ENCODE data around the gene TMUB2.

Gene TMUB2

DNA sequence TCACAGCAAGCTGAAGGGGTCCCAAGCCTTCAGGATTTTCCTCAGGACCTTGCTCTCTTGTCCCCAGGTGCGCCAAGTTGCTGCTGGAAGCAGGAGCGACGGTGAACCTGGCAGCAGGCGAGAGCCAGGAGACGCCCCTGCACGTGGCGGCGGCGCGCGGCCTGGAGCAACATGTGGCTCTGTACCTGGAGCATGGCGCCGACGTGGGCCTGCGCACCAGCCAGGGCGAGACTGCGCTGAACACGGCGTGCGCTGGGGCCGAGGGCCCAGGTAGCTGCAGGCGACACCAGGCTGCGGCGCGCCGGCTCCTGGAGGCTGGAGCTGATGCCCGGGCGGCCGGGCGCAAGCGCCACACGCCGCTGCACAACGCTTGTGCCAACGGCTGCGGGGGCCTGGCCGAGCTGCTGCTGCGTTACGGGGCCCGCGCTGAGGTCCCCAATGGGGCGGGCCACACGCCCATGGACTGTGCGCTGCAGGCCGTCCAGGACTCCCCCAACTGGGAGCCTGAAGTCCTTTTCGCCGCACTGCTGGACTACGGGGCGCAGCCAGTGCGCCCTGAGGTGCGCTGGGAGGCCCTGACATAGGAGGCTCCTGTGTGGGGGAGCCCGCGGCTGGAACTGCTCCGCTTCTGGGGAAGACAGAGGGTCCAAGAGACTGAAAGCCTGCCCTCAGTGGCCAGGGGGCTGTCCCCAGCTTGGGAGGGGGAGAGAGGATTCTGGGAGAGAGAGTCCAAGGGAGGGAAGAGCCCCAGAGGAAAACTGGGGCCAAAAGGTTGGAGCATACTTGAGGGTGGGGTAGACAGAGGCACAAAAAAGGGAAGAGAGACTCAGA, 9.9 kb upstream of the TMUB2 start:
- no peak for FAIRE-seq

DNA sequence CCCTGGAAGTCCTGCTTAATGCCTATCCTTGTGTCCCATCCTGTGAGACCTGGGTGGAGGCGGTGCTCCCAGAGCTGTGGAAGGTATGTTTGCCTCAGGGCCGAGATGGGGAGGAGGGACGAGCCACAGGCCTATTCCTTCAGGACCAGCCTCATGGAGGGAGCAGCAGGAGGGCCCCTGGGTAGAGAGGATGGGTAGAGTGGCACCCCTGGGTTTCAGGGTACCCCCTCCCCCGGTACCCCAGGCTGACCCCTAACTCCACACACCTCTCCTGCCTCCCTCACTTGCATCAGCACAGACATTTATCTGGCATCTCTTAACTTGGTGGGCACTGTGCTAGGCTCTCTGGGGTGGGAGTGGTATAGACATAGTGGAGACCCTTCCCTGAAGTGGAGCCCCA, 9.1 kb upstream of the TMUB2 start:
- FAIRE-seq = no peak

DNA sequence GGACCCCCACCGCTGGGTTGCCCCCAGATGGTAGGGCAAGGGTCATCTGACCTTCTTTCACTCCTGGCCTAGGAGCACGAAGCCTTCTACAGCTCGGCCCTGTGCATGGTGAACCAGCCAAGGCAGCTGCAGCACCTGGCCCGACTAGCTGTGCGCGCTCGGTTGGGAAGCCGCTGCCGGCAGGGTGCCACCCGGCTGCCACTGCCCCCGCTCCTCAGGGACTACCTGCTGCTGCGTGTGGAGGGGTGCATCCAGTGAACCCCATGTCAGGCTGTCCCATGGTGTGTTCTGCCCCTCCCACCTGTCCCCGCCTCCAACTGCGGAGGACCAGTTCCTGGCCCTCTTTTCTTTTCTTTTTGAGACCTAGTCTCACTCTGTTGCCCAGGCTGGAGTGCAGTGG, 8.6 kb upstream of the TMUB2 start:
- FAIRE-seq = no peak

DNA sequence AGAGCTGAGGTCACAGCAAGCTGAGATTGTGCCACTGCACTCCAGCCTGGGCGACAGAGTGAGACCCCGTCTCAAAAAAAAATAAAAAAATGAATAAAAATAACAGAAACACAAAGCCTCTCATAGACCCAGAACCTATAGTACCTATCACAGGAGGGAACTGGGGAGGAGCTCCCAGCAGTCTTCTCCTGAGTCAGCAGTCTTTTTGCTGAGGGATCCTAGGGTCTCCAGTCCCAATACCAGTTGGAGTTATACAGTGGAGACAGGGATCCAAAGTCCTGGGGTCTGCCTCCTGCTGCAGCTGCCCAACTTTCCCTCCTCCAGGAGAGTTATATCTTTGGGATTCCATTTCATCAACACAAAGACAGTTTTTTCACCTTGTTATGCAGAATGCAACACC, 3.7 kb upstream of the TMUB2 start:
- no peak for FAIRE-seq

DNA sequence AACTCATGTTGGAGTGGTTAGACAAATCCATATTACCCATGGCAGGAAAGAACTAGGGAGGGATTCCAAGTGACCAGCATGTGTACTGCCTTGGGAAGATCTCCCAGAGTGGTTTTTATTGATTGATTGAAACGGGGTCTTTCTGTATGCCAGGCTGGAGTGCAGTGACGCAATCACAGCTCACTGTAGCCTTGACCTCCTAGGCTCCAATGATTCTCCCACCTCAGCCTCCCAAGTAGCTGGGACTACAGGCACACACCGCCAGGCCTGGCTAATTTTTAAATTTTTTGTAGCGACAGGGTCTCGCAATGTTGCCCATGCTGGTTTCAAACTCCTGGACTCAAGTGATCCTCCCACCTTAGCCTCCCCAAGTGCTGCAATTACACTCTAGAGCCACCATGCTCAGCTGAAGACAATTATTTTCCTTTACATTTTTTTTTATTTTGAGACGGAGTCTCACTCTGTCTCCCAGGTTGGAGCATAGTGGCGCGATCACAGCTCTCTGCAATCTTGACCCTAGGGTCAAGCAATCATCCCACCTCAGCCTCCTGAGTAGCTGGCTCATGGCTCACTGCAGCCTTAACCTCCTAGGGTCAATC, 2.5 kb upstream of the TMUB2 start:
- no peak for FAIRE-seq

DNA sequence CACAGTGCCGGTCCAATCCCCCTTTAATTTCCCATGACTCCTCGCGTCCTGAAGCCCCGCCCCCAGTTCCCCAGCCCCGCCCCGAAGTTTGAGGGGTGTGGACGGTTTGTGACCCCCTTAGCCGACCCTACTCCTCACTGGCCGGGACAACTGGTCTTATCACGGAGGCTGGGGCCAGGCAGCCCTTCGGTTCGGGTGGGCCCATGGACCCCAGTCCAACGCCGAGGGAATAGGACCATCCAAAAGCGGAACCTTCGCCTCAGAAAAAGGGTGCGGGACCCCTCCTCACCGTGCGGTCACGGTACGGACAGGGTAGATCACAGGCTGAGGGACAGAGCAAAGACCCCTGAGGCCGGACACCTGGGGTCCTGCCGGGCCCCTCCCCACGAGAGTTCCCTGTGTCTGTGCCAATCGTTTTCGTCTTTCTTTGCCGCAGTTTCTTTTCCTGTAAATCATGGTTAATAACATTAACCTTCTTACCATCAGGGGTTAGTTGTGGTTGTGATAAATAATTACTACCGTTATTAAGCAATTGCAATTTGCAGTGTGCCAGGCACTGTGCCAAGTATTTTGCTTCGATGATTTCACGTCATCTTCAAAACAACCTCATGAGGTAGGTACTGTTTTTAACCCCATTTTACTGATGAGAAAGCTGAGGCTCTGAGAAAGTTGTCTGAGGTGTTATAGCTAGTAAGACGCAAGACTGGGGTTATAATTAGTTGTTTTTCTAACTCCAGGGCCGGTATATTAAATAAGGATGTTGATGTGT, 543 bp downstream of the TMUB2 start:
- no peak for FAIRE-seq

DNA sequence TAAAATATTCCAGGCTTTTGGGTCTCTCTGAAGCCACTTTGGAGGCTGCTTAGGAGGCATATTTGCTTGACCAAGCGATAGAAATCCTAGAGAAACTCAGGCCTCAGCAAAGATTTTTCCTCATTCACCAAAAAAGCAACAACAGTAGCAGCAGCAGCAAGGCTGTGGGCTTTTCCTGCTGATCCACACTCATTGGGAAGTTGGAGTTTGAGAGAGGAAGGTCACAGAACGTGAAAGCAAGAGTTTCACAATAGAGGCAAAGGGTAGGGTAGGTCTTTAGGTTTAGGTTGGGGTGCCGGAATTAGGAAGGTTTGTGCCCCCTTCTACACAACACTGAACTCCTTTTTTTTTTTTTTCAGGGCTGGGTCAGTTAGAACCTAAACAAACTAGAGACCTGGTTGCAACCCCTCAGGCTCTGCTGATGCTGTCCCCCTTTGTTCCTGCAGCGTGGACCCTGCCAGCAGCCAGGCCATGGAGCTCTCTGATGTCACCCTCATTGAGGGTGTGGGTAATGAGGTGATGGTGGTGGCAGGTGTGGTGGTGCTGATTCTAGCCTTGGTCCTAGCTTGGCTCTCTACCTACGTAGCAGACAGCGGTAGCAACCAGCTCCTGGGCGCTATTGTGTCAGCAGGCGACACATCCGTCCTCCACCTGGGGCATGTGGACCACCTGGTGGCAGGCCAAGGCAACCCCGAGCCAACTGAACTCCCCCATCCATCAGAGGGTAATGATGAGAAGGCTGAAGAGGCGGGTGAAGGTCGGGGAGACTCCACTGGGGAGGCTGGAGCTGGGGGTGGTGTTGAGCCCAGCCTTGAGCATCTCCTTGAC, 2.0 kb downstream of the TMUB2 start:
- no peak for FAIRE-seq

DNA sequence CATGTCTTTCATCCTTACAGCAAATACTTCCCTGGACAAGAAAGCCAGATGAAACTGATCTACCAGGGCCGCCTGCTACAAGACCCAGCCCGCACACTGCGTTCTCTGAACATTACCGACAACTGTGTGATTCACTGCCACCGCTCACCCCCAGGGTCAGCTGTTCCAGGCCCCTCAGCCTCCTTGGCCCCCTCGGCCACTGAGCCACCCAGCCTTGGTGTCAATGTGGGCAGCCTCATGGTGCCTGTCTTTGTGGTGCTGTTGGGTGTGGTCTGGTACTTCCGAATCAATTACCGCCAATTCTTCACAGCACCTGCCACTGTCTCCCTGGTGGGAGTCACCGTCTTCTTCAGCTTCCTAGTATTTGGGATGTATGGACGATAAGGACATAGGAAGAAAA, 3.7 kb downstream of the TMUB2 start:
- no peak for FAIRE-seq

DNA sequence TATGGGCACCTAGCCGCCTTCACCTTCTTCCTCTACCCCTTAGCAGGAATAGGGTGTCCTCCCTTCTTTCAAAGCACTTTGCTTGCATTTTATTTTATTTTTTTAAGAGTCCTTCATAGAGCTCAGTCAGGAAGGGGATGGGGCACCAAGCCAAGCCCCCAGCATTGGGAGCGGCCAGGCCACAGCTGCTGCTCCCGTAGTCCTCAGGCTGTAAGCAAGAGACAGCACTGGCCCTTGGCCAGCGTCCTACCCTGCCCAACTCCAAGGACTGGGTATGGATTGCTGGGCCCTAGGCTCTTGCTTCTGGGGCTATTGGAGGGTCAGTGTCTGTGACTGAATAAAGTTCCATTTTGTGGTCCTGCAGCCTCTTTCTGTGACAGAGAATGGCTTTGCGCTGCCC, 4.6 kb downstream of the TMUB2 start:
- FAIRE-seq = no peak

DNA sequence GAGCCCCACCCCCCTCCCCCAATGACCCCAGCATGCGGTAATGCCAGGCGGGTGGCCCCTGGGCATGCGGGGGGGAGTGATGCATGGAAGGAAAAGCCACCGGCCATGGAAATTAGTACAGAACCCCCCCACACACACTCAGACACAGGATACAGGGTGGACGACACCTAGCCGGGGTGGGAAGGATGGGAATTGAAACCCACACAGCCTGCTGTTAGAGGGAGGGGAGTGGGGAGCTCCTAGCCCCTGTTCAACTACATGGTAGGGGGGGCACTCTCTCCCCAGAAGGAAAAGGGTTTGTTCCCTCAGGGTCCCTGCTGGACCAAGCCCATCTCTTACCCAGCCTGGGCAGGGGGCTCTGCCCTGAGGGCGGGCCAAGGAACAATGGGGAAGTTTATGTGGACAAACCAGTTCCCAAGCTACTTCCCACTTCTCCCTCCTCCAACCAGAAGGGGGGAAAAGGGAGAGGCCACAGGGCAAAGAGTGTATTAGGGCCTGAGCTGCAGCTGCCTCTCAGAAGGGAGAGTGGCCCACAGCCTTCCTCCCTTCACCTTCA, 5.2 kb downstream of the TMUB2 start:
- no peak for FAIRE-seq

DNA sequence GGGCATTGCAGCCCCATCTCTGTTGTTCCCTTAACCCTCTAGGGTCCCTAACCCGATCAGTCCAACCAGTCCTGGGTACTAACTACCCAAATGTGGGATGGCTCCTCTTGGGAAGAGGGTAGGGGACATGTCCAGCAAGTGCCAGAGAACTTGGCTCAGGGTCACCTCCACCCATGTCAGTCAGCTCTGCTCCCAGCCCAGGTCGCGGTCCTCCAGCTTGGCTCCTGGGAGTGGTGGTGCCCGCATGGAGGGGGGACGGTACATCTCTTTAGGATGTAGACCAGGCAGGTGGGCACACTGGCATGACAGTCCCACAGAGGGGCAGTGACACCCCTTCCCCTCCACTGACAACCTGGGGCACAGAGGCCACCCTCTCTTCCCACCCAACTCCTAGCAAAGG, 6.0 kb downstream of the TMUB2 start:
- no peak for FAIRE-seq

DNA sequence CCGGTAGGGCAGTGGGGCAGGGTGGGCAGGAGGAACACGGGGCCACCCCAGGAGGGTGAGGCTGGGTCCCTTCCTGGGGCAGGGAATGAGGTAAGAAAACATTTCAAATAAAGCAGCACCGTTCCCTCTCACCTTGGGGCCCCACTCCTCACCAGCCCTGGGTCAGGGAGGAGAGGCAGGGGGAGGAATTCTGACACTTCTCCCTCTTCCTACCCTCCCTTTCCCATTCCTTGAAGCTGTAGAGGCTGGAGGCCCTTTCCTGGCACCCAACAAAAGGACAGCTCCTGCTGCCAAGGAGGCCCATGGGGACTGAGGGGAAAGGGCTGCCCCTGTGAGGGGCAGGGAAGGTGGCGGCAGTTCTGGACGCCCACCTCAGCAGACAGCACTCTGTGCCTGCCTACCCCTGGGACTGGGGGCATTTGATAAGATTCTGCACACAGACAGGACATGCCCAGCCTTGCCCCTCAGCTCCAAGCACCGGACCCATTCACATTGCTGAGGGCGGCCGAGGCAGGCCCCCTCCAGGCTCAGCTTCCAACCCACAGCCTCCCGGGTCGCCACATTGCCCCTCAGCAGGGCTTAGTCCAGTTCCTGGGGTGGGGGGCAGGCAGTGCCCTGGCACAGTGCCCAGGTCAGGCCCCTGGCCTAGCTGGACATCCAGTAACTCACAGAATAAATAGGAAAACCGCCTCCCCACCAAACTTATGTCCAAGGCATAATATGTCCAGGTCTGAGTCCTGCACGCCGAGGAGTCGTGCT, 6.7 kb downstream of the TMUB2 start:
- no peak for FAIRE-seq

DNA sequence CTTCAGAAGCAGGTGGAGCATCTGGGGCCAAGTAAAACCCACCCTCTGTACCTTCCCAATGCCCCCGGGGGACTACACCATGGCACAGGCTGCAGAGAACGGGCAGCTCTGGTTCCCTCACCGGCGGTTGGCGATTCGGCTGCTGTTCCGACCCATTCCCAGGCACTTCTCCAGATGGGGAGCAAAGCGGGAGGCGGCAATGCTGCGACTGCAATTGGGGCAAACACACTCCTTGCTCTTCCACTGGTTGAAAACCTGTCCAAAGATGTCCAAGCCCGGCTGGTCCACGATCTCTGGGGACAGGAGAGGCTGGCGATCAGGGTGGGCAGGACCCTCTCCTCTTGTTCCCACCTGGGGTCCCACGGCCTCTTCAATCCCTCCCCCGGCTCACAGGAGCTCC, 10.3 kb downstream of the TMUB2 start:
- no peak for FAIRE-seq

DNA sequence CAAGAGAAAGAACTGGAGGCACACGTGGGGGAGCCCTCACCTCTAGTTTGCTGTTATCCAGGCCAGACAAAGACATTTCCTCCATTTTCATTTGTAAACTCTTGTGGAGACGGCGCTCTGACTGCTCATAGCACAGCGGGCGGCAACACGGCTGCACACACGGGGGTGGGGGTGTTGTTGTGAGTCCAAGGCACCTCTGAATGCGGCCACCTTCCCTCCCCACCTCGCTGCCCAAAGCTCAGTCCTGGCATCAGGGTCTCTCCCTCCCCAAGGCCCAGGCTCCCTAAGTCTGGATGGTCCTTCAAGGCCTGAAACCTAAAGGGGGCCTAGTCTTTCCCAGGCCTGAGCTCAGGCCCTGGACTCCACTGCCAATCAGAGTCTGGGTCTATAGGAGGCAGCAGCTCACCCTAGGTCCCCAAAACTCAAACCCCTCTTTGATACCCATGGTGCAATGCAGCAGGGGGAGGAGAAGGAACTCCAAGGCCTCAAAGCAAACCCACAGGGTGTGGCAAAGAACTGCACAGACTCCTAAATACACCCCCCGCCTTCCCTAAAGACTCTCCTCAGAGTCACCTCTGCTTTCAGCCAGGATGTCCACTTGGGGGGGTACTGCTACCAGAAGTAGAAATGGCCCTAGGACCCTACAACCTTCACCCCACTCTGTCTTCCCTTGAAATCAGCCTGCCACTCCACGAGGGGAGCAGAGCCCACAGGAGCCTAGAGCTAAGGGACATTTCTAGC, 11.4 kb downstream of the TMUB2 start:
- FAIRE-seq = no peak

DNA sequence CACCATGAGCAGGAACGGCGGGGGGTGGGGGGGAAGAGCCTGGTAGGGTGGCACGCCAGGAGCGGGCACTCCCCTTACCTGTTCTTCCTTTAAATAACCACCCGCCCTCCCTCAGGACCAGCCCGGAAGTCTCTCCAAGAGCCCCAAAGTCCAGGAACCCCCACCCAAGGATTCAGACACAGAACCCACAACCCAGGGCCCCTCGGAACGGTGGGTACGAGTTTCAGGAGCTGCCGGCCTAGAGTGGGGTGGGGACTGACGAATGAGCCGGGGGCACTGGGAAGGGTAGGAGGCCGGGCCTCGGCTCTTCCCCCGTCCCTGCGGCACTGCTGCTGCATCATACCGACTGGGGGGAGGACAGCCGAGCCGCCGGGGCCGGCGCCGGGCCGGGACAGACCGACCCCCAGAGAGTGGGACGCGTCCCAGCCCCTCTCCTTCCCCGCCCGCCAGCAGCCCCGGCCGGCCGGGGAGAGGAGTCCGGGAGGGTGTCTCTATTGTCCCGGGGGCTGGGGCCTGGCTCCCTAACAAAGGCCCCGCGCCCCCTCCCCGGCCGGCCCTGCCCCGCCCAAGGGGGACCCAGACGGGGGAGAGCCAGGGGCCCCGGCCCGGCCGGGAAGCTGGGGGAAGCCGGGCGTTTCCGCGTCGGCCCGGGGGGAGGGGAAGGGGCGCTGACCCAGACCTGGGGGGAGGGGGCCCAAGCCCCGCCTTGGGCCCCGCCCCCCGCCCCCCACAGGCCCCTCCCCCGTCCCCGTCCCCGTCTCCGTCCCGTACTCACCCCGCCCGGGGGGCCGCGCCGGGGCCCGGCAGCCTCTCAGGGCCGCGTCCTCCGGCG, 12.2 kb downstream of the TMUB2 start:
- no peak for FAIRE-seq

DNA sequence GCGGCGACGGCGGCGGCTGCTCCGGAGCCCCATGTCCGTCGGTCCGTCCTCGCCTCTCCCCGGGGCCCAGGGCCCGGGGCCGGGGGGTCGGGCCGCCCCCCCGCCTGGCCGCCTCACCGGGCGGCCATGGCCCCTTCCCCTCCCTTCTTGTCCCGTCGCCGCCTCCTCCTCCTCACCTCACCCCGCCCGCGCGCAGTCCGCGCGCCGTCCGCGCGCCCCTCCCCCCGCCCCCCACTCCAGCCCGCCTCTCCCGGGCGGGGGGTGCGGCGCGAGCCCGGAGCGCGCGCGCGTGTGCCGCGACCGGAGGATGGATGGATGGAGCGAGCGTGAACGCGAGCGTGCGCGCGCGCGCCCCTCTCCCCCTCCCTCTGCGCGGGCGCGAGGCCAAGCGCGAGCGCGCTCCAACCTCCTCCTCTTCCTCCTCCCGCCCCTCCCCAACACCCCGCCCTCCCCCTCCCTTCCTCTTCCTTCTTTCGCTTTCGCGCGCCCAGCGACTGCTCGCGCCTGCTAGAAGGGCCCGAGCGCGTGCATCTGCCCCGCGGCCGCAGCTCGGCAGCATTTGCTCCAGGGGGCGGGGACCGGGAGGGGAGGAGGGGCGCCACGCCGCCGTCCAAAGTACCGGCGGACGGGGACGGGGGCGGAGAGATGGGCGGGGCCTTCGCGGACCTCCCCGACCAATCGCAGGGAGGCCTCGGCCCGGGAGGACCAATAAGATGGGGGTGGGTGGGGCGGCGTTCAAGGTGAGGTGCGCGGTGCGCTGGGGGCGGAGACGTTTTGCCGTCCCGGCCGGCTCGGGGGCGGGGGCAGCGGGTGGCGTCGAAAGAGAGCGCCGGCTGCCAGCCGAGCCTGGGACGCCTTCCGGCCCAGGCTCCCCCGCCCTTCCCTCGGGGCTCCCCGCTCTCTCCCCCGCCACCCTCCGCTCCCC, 13.0 kb downstream of the TMUB2 start, which contains the start of gene ATXN7L3:
Gene ATXN7L3, minus strand, starts transcription at position 332 of the 925 bp plus-strand sequence. CDS start 1,814 bp downstream, outside the sequence.
- FAIRE-seq = no peak

DNA sequence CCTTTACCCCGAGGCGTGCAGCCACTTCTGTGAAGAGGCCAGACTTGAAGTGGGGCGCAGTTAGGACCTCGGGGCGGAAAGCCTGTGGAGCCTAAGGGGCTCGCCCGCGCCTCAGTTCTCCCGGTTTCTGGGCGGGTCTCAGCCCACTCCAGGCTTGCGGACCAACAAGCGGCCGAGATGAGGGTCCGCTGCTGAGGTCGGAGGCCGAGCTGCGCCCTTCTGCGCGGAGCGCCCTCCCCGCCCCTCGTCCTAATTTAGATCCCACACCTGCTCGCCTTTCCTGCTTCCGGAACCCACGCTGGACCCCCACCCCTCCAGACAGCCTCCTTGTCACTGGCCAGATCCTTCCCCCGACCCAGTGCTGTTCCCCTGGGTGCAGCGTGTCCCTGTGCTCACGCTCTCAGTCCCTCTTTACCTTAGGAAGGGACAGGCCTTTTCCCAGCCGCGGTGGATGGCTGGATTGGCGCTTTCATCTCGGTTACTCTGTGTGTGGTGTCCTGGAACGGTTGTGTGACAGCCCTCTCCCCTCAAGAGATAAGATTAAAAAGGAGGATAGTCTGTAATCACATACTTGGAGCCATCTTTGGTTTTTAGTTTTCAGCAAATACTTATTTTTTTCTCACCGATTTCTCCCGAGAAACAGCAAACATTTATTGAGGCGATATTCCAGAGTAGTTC, 13.8 kb downstream of the TMUB2 start:
- FAIRE-seq = no peak

DNA sequence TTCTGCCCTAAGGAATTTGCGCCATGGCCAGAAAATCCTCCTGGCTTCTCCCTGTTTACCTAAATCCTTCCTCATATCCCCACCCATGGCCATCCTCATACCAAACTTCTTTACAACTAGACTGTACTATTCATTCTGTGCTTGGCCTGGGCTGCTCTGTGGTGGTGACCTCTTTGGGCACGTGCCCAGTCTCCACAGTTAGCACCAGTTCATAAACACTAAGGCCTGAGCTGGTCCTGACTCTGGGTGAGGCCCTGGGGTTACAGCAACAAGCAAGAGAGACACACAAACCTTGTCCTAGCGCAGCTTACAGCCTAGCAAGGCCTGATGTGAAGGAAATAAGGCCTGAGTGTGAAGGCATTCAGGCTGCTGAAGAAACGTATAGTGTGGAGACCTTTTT, 16.0 kb downstream of the TMUB2 start:
- no peak for FAIRE-seq

Data from TTC549 (cell line).